Progenitor cell of endocrine pancreas (in vitro differentiated cells): Measurements from ENCODE around the gene SEMA4C. TPM values are rescaled to one million over a fixed set of nuclear protein-coding genes. Genes with fewer than 3 reads are reported as not detected.

Source experiments
- DNase-seq: peaks from one replicate; pipeline ENCODE4 v3.0.0; 2021; ENCODE audit warnings: low spot score; ENCODE audit not compliant: unreplicated experiment
- H3K27ac Mint-ChIP-seq: 2 replicates; pipeline ENCODE4 v1.8.0; 2021; ENCODE audit warnings: mild to moderate bottlenecking, moderate library complexity, mixed read lengths
- H3K27me3 Mint-ChIP-seq: 2 replicates; pipeline ENCODE4 v1.8.0; 2021; ENCODE audit warnings: mixed read lengths
- H3K36me3 Mint-ChIP-seq: 2 replicates; pipeline ENCODE4 v1.8.0; 2022; ENCODE audit warnings: mixed read lengths; ENCODE audit not compliant: insufficient read depth
- H3K4me1 Mint-ChIP-seq: 2 replicates; pipeline ENCODE4 v1.8.0; 2021; ENCODE audit warnings: low read depth, mixed read lengths
- H3K4me3 Mint-ChIP-seq: 2 replicates; pipeline ENCODE4 v1.8.0; 2021; ENCODE audit warnings: low read depth, mild to moderate bottlenecking, moderate library complexity, mixed read lengths
- H3K9me3 Mint-ChIP-seq: 2 replicates; pipeline ENCODE4 v1.8.0; 2021; ENCODE audit warnings: low read depth, mixed read lengths
- CTCF ChIP-seq: fragments of 200-600 bp; sonication (generic); IDR thresholded peaks from one replicate; pipeline ENCODE4 v1.5.0; 2021; ENCODE audit warnings: antibody characterized with exemption, mild to moderate bottlenecking; ENCODE audit not compliant: unreplicated experiment
- total RNA-seq: library from RNA; stranded (reverse); gene quantifications from 2 replicates; pipeline ENCODE4 v1.2.1, GENCODE V29; 2021

SEMA4C gene
- total RNA-seq, 1 donor from 2014 or later: 75.0 TPM

- H3K36me3 Mint-ChIP-seq: no peaks in the 10 kb centered on the region
- no peak for DNase-seq
- H3K4me1 Mint-ChIP-seq: peaks cover 8% of the 10 kb centered on the region
- no peak for TF ChIP-seq CTCF
- H3K27ac Mint-ChIP-seq: peak overlapping the region; percentile 86
- no peaks in the 10 kb centered on the region for H3K9me3 Mint-ChIP-seq
- H3K4me3 Mint-ChIP-seq: no peak overlapping the region
- peaks cover 13% of the 10 kb centered on the region for H3K27me3 Mint-ChIP-seq
Measured at GRCh38 chr2:96895746-96896651, 26.1 kb upstream of the SEMA4C start.

- H3K4me3 Mint-ChIP-seq: no peak overlapping the region
- TF ChIP-seq CTCF: no peak
- peak overlapping the region; percentile 55 for H3K27ac Mint-ChIP-seq
- H3K36me3 Mint-ChIP-seq: no peaks in the 10 kb centered on the region
- H3K9me3 Mint-ChIP-seq: no peaks in the 10 kb centered on the region
- H3K27me3 Mint-ChIP-seq: peaks cover 13% of the 10 kb centered on the region
- DNase-seq: no peak
- peaks cover 14% of the 10 kb centered on the region for H3K4me1 Mint-ChIP-seq
Measured at GRCh38 chr2:96895032-96895745, 25.3 kb upstream of the SEMA4C start.

- Mint-ChIP-seq H3K27ac (no peak overlapping the region), H3K36me3 (no peaks in the 10 kb centered on the region), H3K4me1 (peaks cover 16% of the 10 kb centered on the region), H3K27me3 (peaks cover 13% of the 10 kb centered on the region), H3K9me3 (no peaks in the 10 kb centered on the region), H3K4me3 (no peak overlapping the region)
- TF ChIP-seq CTCF: no peak
- no peak for DNase-seq
Measured at GRCh38 chr2:96894151-96894531, 24.3 kb upstream of the SEMA4C start.

GRCh38 chr2:96893289-96894150 lies 23.6 kb upstream of the SEMA4C start:
- peaks cover 18% of the 10 kb centered on the region for H3K4me1 Mint-ChIP-seq
- H3K27ac Mint-ChIP-seq: no peak overlapping the region

More at GRCh38 chr2:96893289-96894150, 23.6 kb upstream of the SEMA4C start:
- no peaks in the 10 kb centered on the region for H3K36me3 Mint-ChIP-seq
- no peaks in the 10 kb centered on the region for H3K9me3 Mint-ChIP-seq
- peaks cover 13% of the 10 kb centered on the region for H3K27me3 Mint-ChIP-seq
- TF ChIP-seq CTCF: no peak
- no peak for DNase-seq
- no peak overlapping the region for H3K4me3 Mint-ChIP-seq
